Kidney epithelial cell (primary cell): ENCODE data around the gene CTIF. TPM values are rescaled to one million over a fixed set of nuclear protein-coding genes. Genes with fewer than 3 reads are reported as not detected.

Source experiments
- DNase-seq: peaks from one replicate; pipeline ENCODE4 v3.0.0-alpha.2; 2010; ENCODE audit warnings: low read depth
- H3K27me3 ChIP-seq: 2 replicates; pipeline ENCODE4 v1.6.0; 2011; ENCODE audit warnings: low read length; ENCODE audit not compliant: control insufficient read depth, insufficient read depth
- H3K36me3 ChIP-seq: 2 replicates; pipeline ENCODE4 v1.5.1; 2011; ENCODE audit warnings: low read length; ENCODE audit not compliant: control insufficient read depth, insufficient read depth
- H3K4me3 ChIP-seq: 2 replicates; pipeline ENCODE4 v1.5.1; 2011; ENCODE audit warnings: low read depth, mild to moderate bottlenecking, control low read depth, low read length
- CTCF ChIP-seq: IDR thresholded peaks from 2 replicates; pipeline ENCODE4 v1.5.1; 2011; ENCODE audit warnings: mild to moderate bottlenecking, moderate library complexity, low read length, control low read depth, inconsistent platforms; ENCODE audit not compliant: insufficient read depth, poor library complexity, severe bottlenecking
- total RNA-seq: library from RNA; depleted of rRNA; stranded (reverse); fragments of >200 nt; gene quantifications from 2 replicates; pipeline ENCODE4 v1.2.3, GENCODE V29; 2015

Gene CTIF
- total RNA-seq, 1 donor from 2014 or later, result 24.3 TPM

- no peak for TF ChIP-seq CTCF
- DNase-seq, result no peak
- H3K27me3 ChIP-seq, result no peaks in the 10 kb centered on the region
- no peaks in the 10 kb centered on the region for H3K36me3 ChIP-seq
- no peak overlapping the region for H3K4me3 ChIP-seq
These were observed 362.6 kb downstream of the CTIF start for GRCh38 chr18:48901145-48902022.

- Histone ChIP-seq H3K4me3 (no peak overlapping the region), H3K27me3 (no peaks in the 10 kb centered on the region), H3K36me3 (no peaks in the 10 kb centered on the region)
- peak; percentile 56 for DNase-seq
- TF ChIP-seq CTCF, result no peak
These were observed 363.4 kb downstream of the CTIF start for GRCh38 chr18:48902023-48902855.

GRCh38 chr18:48902856-48903601, 364.2 kb downstream of the CTIF start:
- no peak for TF ChIP-seq CTCF
- no peak for DNase-seq
- H3K27me3 ChIP-seq, result no peaks in the 10 kb centered on the region
- H3K4me3 ChIP-seq, result no peak overlapping the region
- H3K36me3 ChIP-seq, result no peaks in the 10 kb centered on the region

- H3K4me3 ChIP-seq, result no peak overlapping the region
- no peaks in the 10 kb centered on the region for H3K36me3 ChIP-seq
- DNase-seq, result no peak
- TF ChIP-seq CTCF, result no peak
- H3K27me3 ChIP-seq, result no peaks in the 10 kb centered on the region
These were observed 365.3 kb downstream of the CTIF start for GRCh38 chr18:48904091-48904490.

GRCh38 chr18:48904847-48905394, 366.1 kb downstream of the CTIF start:
- no peak for TF ChIP-seq CTCF
- Histone ChIP-seq H3K27me3 (no peaks in the 10 kb centered on the region), H3K4me3 (no peak overlapping the region), H3K36me3 (no peaks in the 10 kb centered on the region)
- DNase-seq, result no peak
